Measurements from ENCODE around the gene TOPAZ1. TPM values are rescaled to one million over a fixed set of nuclear protein-coding genes. Genes with fewer than 3 reads are reported as not detected.

The TOPAZ1 gene
- total and polyA plus RNA-seq, 2 of the 8 experiments (the other 6 are each of a cell fraction or from before 2014, with no cell fraction given): not detected

GRCh38 chr3:44292947-44293346 lies 51.3 kb downstream of the TOPAZ1 start:
- no peak overlapping the region for H2AFZ ChIP-seq (ENCODE audit: low read length)
- H3K4me3 ChIP-seq (ENCODE audit: extremely low read depth in 1 of 4, insufficient read depth in 2 of 4, low read depth in 3 of 4, low read length in 4 of 4): no peak overlapping the region
- H3K27me3 ChIP-seq (replicated peaks in 1 of 4; ENCODE audit: control insufficient read depth in 3 of 4, extremely low read depth in 1 of 4, insufficient read depth in 3 of 4, low read length in 3 of 4): no peaks in the 10 kb centered on the region
- no peaks in the 10 kb centered on the region for H3K9me3 ChIP-seq (ENCODE audit: insufficient read depth in 2 of 2, low read depth in 1 of 2, low read length in 1 of 2)
- H2BK20ac ChIP-seq (ENCODE audit: low read length): no peak overlapping the region
- H4K8ac ChIP-seq (ENCODE audit: extremely low read depth, insufficient read depth, low read length): no peak overlapping the region
- H3K23ac ChIP-seq (ENCODE audit: insufficient read length): no peak overlapping the region
- no peak for TF ChIP-seq SP1 (IDR thresholded peaks at IDR 0.05; ENCODE audit: low read depth, low read length)
- no peak for TF ChIP-seq CHD1 (IDR thresholded peaks at IDR 0.05; ENCODE audit: low read depth, low read length)
- no peak overlapping the region for H2BK12ac ChIP-seq (ENCODE audit: low read depth, low read length)
- POLR2A ChIA-PET (ENCODE audit: partially characterized antibody): no interaction called here
- no peaks in the 10 kb centered on the region for H3K79me1 ChIP-seq (ENCODE audit: low read depth, low read length)
- H4K5ac ChIP-seq (ENCODE audit: insufficient read length, low read depth, low read length): no peak overlapping the region
- H2BK15ac ChIP-seq (ENCODE audit: low read length): no peak overlapping the region
- H3K4me1 ChIP-seq (replicated peaks in 1 of 4; ENCODE audit: control insufficient read depth in 3 of 4, insufficient read depth in 4 of 4, low read length in 3 of 4): no peaks in the 10 kb centered on the region
- H3K9ac ChIP-seq (replicated peaks in 1 of 4; ENCODE audit: extremely low read depth in 1 of 4, low read depth in 3 of 4, low read length in 3 of 4): no peak overlapping the region
- no peak overlapping the region for H4K91ac ChIP-seq (replicated peaks; ENCODE audit: insufficient read length, low read length)
- no peak overlapping the region for H2AK5ac ChIP-seq (ENCODE audit: low read depth, low read length)
- CTCF ChIA-PET (ENCODE audit: partially characterized antibody): no interaction called here
- no peaks in the 10 kb centered on the region for H3K79me2 ChIP-seq (ENCODE audit: control insufficient read depth in 1 of 2, insufficient read depth in 2 of 2, low read length in 2 of 2)
- no peak overlapping the region for H3K56ac ChIP-seq (replicated peaks; ENCODE audit: insufficient read length, low read depth, low read length)
- WGBS, 2 experiments (ENCODE audit: extremely low coverage in 1 of 2, insufficient coverage in 1 of 2, insufficient read length in 1 of 2, insufficient replicate concordance in 2 of 2, low coverage in 1 of 2, low lambda C conversion rate in 2 of 2, missing lambda C conversion rate in 1 of 2): 100% methylated on average over 1 of the region's 1 CpG; no CpG with 5 or more reads in 1 of the 2 experiments
- no peak overlapping the region for H2BK120ac ChIP-seq (replicated peaks; ENCODE audit: low read depth, low read length)
- no peak overlapping the region for H3K27ac ChIP-seq (ENCODE audit: low read depth, low read length)
- H3K4me2 ChIP-seq (ENCODE audit: insufficient read depth in 1 of 2, low read depth in 2 of 2, low read length in 2 of 2): no peak overlapping the region
- H4K20me1 ChIP-seq (replicated peaks in 1 of 2; ENCODE audit: control insufficient read depth in 1 of 2, insufficient read depth in 2 of 2, low read length in 2 of 2): no peaks in the 10 kb centered on the region
- no peaks in the 10 kb centered on the region for H3K36me3 ChIP-seq (ENCODE audit: control insufficient read depth in 2 of 4, insufficient read depth in 4 of 4, low read length in 3 of 4)
- no peak overlapping the region for H3K4ac ChIP-seq (replicated peaks; ENCODE audit: insufficient read length, low read depth, low read length)
- no peak overlapping the region for H3K18ac ChIP-seq (ENCODE audit: extremely low read depth, low read length)
- FAIRE-seq: no peak
- H3K14ac ChIP-seq (ENCODE audit: insufficient read length): no peak overlapping the region
- H2BK5ac ChIP-seq (ENCODE audit: low read depth, low read length): no peak overlapping the region
- no peak for DNase-seq (ENCODE audit: low read depth in 1 of 2, low spot score in 2 of 2)
- no peaks in the 10 kb centered on the region for H3K23me2 ChIP-seq (ENCODE audit: low read depth, low read length)

Data from H1 (cell line).